ENCODE data around the gene FAM83C.

Gene FAM83C

GRCh38 chr20:35292504-35293285 lies 470 bp upstream of the FAM83C start:
- TF ChIP-seq POLR2AphosphoS5 (IDR thresholded peaks at IDR 0.05; ENCODE audit: low read depth, low read length) = no peak
- TF ChIP-seq SPI1 (IDR thresholded peaks at IDR 0.05; ENCODE audit: low read depth, low read length) = no peak
- TF ChIP-seq TAF1 (IDR thresholded peaks at IDR 0.05; ENCODE audit: low read depth, low read length) = no peak
- no peak for DNase-seq (ENCODE audit: insufficient read length, low spot score)
- no peak for FAIRE-seq

GRCh38 chr20:35290887-35291417 lies 1.3 kb downstream of the FAM83C start:
- DNase-seq (ENCODE audit: insufficient read length, low spot score) = no peak
- TF ChIP-seq POU2F2 (IDR thresholded peaks at IDR 0.05; ENCODE audit: low read depth, low read length) = no peak
- TF ChIP-seq POLR2AphosphoS5 (IDR thresholded peaks at IDR 0.05; ENCODE audit: low read depth, low read length) = no peak
- no peak for TF ChIP-seq PAX5 (IDR thresholded peaks at IDR 0.05; ENCODE audit: insufficient read depth, low read length, severe bottlenecking)
- no peak for TF ChIP-seq TAF1 (IDR thresholded peaks at IDR 0.05; ENCODE audit: low read depth, low read length)
- no peak for TF ChIP-seq POLR2A (IDR thresholded peaks at IDR 0.05; ENCODE audit: low read depth, low read length)
- no peak for TF ChIP-seq SPI1 (IDR thresholded peaks at IDR 0.05; ENCODE audit: low read depth, low read length)
- no peak for FAIRE-seq

GRCh38 chr20:35290186-35290886 lies 1.9 kb downstream of the FAM83C start:
- no peak for DNase-seq (ENCODE audit: insufficient read length, low spot score)
- FAIRE-seq = no peak
- TF ChIP-seq PAX5 (IDR thresholded peaks at IDR 0.05; ENCODE audit: insufficient read depth, low read length, severe bottlenecking) (no peak), POU2F2 (IDR thresholded peaks at IDR 0.05; ENCODE audit: low read depth, low read length) (no peak), SPI1 (IDR thresholded peaks at IDR 0.05; ENCODE audit: low read depth, low read length) (no peak), POLR2AphosphoS5 (IDR thresholded peaks at IDR 0.05; ENCODE audit: low read depth, low read length) (no peak)

- TF ChIP-seq TAF1 (IDR thresholded peaks at IDR 0.05; ENCODE audit: low read depth, low read length) = no peak
- TF ChIP-seq PAX5 (IDR thresholded peaks at IDR 0.05; ENCODE audit: insufficient read depth, low read length, severe bottlenecking) = no peak
- TF ChIP-seq POU2F2 (IDR thresholded peaks at IDR 0.05; ENCODE audit: low read depth, low read length) = no peak
- no peak for TF ChIP-seq POLR2AphosphoS5 (IDR thresholded peaks at IDR 0.05; ENCODE audit: low read depth, low read length)
- no peak for TF ChIP-seq POLR2A (IDR thresholded peaks at IDR 0.05; ENCODE audit: low read depth, low read length)
- TF ChIP-seq SPI1 (IDR thresholded peaks at IDR 0.05; ENCODE audit: low read depth, low read length) = no peak
- DNase-seq (ENCODE audit: insufficient read length, low spot score) (no peak), FAIRE-seq (no peak)
Measured at GRCh38 chr20:35288325-35289060, 3.7 kb downstream of the FAM83C start.

- DNase-seq (ENCODE audit: insufficient read length, low spot score) (no peak), FAIRE-seq (no peak)
- no peak for TF ChIP-seq POLR2AphosphoS5 (IDR thresholded peaks at IDR 0.05; ENCODE audit: low read depth, low read length)
- TF ChIP-seq PAX5 (IDR thresholded peaks at IDR 0.05; ENCODE audit: insufficient read depth, low read length, severe bottlenecking) = no peak
- no peak for TF ChIP-seq TAF1 (IDR thresholded peaks at IDR 0.05; ENCODE audit: low read depth, low read length)
- TF ChIP-seq SPI1 (IDR thresholded peaks at IDR 0.05; ENCODE audit: low read depth, low read length) = no peak
- TF ChIP-seq POLR2A (IDR thresholded peaks at IDR 0.05; ENCODE audit: low read depth, low read length) = no peak
- no peak for TF ChIP-seq POU2F2 (IDR thresholded peaks at IDR 0.05; ENCODE audit: low read depth, low read length)
Measured at GRCh38 chr20:35287509-35288324, 4.5 kb downstream of the FAM83C start.

GRCh38 chr20:35286899-35287508 lies 5.2 kb downstream of the FAM83C start:
- TF ChIP-seq PAX5 (IDR thresholded peaks at IDR 0.05; ENCODE audit: insufficient read depth, low read length, severe bottlenecking) = no peak
- TF ChIP-seq SPI1 (IDR thresholded peaks at IDR 0.05; ENCODE audit: low read depth, low read length) = no peak
- TF ChIP-seq POLR2AphosphoS5 (IDR thresholded peaks at IDR 0.05; ENCODE audit: low read depth, low read length) = no peak
- no peak for TF ChIP-seq POLR2A (IDR thresholded peaks at IDR 0.05; ENCODE audit: low read depth, low read length)
- no peak for TF ChIP-seq TAF1 (IDR thresholded peaks at IDR 0.05; ENCODE audit: low read depth, low read length)
- no peak for TF ChIP-seq POU2F2 (IDR thresholded peaks at IDR 0.05; ENCODE audit: low read depth, low read length)
- DNase-seq (ENCODE audit: insufficient read length, low spot score) (no peak), FAIRE-seq (no peak)

GRCh38 chr20:35286077-35286898 lies 5.9 kb downstream of the FAM83C start:
- DNase-seq (ENCODE audit: insufficient read length, low spot score) = no peak
- TF ChIP-seq PAX5 (IDR thresholded peaks at IDR 0.05; ENCODE audit: insufficient read depth, low read length, severe bottlenecking) (no peak), SPI1 (IDR thresholded peaks at IDR 0.05; ENCODE audit: low read depth, low read length) (no peak), POU2F2 (IDR thresholded peaks at IDR 0.05; ENCODE audit: low read depth, low read length) (no peak), POLR2AphosphoS5 (IDR thresholded peaks at IDR 0.05; ENCODE audit: low read depth, low read length) (no peak), POLR2A (IDR thresholded peaks at IDR 0.05; ENCODE audit: low read depth, low read length) (no peak), TAF1 (IDR thresholded peaks at IDR 0.05; ENCODE audit: low read depth, low read length) (no peak)
- FAIRE-seq = no peak

- DNase-seq (ENCODE audit: insufficient read length, low spot score) (no peak), FAIRE-seq (peak; percentile 20)
- TF ChIP-seq POLR2AphosphoS5 (IDR thresholded peaks at IDR 0.05; ENCODE audit: low read depth, low read length) (no peak), PAX5 (IDR thresholded peaks at IDR 0.05; ENCODE audit: insufficient read depth, low read length, severe bottlenecking) (no peak), SPI1 (IDR thresholded peaks at IDR 0.05; ENCODE audit: low read depth, low read length) (no peak), TAF1 (IDR thresholded peaks at IDR 0.05; ENCODE audit: low read depth, low read length) (no peak), POU2F2 (IDR thresholded peaks at IDR 0.05; ENCODE audit: low read depth, low read length) (no peak), POLR2A (IDR thresholded peaks at IDR 0.05; ENCODE audit: low read depth, low read length) (no peak)
Measured at GRCh38 chr20:35285806-35286076, 6.5 kb downstream of the FAM83C start.
